HEK293 (cell line): ENCODE measurements around the gene SERINC5.

Experiments
- CTCF ChIP-seq: fragments of 450-650 bp; formaldehyde crosslinking; IDR thresholded peaks from 2 replicates; pipeline ENCODE4 v1.5.1; 2016; ENCODE audit warnings: missing biosample characterization, missing genetic modification characterization
- KLF9 ChIP-seq: fragments of 450-650 bp; formaldehyde crosslinking; IDR thresholded peaks from 2 replicates; pipeline ENCODE4 v1.5.1; 2016; ENCODE audit warnings: missing biosample characterization, missing genetic modification characterization, low read depth
- ZBTB44 ChIP-seq: fragments of 450-650 bp; IDR thresholded peaks from 2 replicates; pipeline ENCODE4 v1.5.1; 2018; ENCODE audit warnings: missing biosample characterization, mild to moderate bottlenecking, missing genetic modification characterization
- ZNF112 ChIP-seq: fragments of 450-650 bp; formaldehyde crosslinking; IDR thresholded peaks from 2 replicates; pipeline ENCODE4 v1.5.0; 2017; ENCODE audit warnings: missing biosample characterization, missing genetic modification characterization
- ZNF202 ChIP-seq: fragments of 450-650 bp; formaldehyde crosslinking; IDR thresholded peaks from 2 replicates; pipeline ENCODE4 v1.5.1; 2016; ENCODE audit warnings: missing biosample characterization, missing genetic modification characterization, borderline replicate concordance
- ZNF221 ChIP-seq: fragments of 450-650 bp; formaldehyde crosslinking; IDR thresholded peaks from 2 replicates; pipeline ENCODE4 v1.5.1; 2017; ENCODE audit warnings: missing biosample characterization, missing genetic modification characterization, borderline replicate concordance
- ZNF26 ChIP-seq: fragments of 450-650 bp; formaldehyde crosslinking; IDR thresholded peaks from 2 replicates; pipeline ENCODE4 v1.5.1; 2016; ENCODE audit warnings: missing biosample characterization, missing genetic modification characterization
- ZSCAN23 ChIP-seq: fragments of 450-650 bp; formaldehyde crosslinking; IDR thresholded peaks from 2 replicates; pipeline ENCODE4 v1.5.1; 2016; ENCODE audit warnings: missing biosample characterization, missing genetic modification characterization

GRCh38 chr5:80143491-80143890, 112.4 kb downstream of the SERINC5 start:
- TF ChIP-seq ZSCAN23 (tag by site-specific recombination) = no peak
- TF ChIP-seq CTCF (tag by site-specific recombination) = no peak
- no peak for TF ChIP-seq ZNF112 (tag by site-specific recombination)
- TF ChIP-seq KLF9 (tag by site-specific recombination) = no peak
- no peak for TF ChIP-seq ZNF202 (tag by site-specific recombination)
- no peak for TF ChIP-seq ZNF221 (tag by site-specific recombination)
- no peak for TF ChIP-seq ZBTB44 (tag by site-specific recombination)
- no peak for TF ChIP-seq ZNF26
